Right lobe of liver (tissue), 6 donors: ENCODE measurements around the gene OR8G5. TPM values are rescaled to one million over a fixed set of nuclear protein-coding genes. Genes with fewer than 3 reads are reported as not detected.
A peak's percentile ranks its signal among the peaks of the same experiment; 100 is the strongest.

Experiments used
- ATAC-seq, 4 donors: fragments of 200-7000 bp; cut with Tn5 transposase; one replicate each; pipeline ENCODE4 v1.9.1; 2020; ENCODE audit warnings: mild to moderate bottlenecking in 4 of 4, moderate library complexity in 4 of 4
- DNase-seq, 3 donors: peaks; one replicate each; pipeline ENCODE4 v3.0.0-alpha.2; 2020
- H3K27ac ChIP-seq, 3 donors: fragments of 200-600 bp; one replicate each; pipeline ENCODE4 v1.8.0; 2022
- H3K27me3 ChIP-seq, 2 donors: fragments of 200-600 bp; one replicate each; pipeline ENCODE4 v1.8.0; 2022
- H3K36me3 ChIP-seq, 4 donors: fragments of 200-600 bp; sonication (generic) in 1 of 4; one replicate each; pipeline versions ENCODE4 v1.5.1 to v1.8.0; 2017 to 2022; ENCODE audit warnings: control low read depth in 1 of 4
- H3K4me1 ChIP-seq, 4 donors: fragments of 200-600 bp; sonication (generic) in 1 of 4; one replicate each; pipeline versions ENCODE4 v1.5.1 to v1.8.0; 2017 to 2022; ENCODE audit warnings: control low read depth in 1 of 4
- H3K4me3 ChIP-seq, 3 donors: fragments of 200-600 bp; one replicate each; pipeline ENCODE4 v1.8.0; 2022
- H3K9me3 ChIP-seq, 4 donors: fragments of 200-600 bp; sonication (generic) in 1 of 4; one replicate each; pipeline versions ENCODE4 v1.5.1 to v1.8.0; 2017 to 2022; ENCODE audit warnings: control low read depth in 1 of 4
- POLR2A ChIP-seq: fragments of 450-650 bp; IDR thresholded peaks from one replicate; pipeline ENCODE4 v1.6.1; 2017; ENCODE audit warnings: antibody characterized with exemption, mild to moderate bottlenecking
- WGBS: methylation state at CpG from one replicate; pipeline ENCODE4 v1.1.6; 2018; ENCODE audit warnings: low coverage, low lambda C conversion rate; ENCODE audit not compliant: insufficient coverage; ENCODE audit errors: missing lambda C conversion rate; 5-methylcytosine and 5-hydroxymethylcytosine counted together
- intact Hi-C, 2 donors: fragments of 100-400 bp; cut with DNase I; formaldehyde crosslinking; loops; one replicate each; pipeline versions ENCODE4 v1.11.2 to v1.14.1; 2022
- total RNA-seq, 6 experiments: library from RNA; depleted of rRNA in 2 of 6; stranded (reverse); fragments of >200 nt in 2 of 6; fragmentation: NEBNext Ultra II Directional in 3 of 6; extraction: Animal tissue kit (Norgen Biotek cat#: 25700) in 3 of 6; gene quantifications; one replicate each; pipeline versions ENCODE4 v1.1.0 to v1.2.4, GENCODE V29; 2016 to 2023
- TF ChIP-seq, protein P1 (sequence below), 4 donors: fragments of 200-600 bp in 3 of 4; fragments of 450-650 bp in 1 of 4; IDR thresholded peaks; one replicate each; pipeline versions ENCODE4 v1.5.1 to v1.8.0; 2016 to 2022; ENCODE audit warnings: antibody characterized with exemption in 4 of 4, mild to moderate bottlenecking in 2 of 4
- donor health status: DM: no; HTN: yes; CAD: no.
- donor health status: DM: no; HTN: no; CAD: no.
- donor health status: DM: no; HTN: no; CAD: no.
- donor health status: DM: no; HTN: yes; CAD: no.
- donor health status: DM: no; HTN: yes; CAD: no.

Gene OR8G5
- total RNA-seq, 6 experiments from 2014 or later: not detected

DNA sequence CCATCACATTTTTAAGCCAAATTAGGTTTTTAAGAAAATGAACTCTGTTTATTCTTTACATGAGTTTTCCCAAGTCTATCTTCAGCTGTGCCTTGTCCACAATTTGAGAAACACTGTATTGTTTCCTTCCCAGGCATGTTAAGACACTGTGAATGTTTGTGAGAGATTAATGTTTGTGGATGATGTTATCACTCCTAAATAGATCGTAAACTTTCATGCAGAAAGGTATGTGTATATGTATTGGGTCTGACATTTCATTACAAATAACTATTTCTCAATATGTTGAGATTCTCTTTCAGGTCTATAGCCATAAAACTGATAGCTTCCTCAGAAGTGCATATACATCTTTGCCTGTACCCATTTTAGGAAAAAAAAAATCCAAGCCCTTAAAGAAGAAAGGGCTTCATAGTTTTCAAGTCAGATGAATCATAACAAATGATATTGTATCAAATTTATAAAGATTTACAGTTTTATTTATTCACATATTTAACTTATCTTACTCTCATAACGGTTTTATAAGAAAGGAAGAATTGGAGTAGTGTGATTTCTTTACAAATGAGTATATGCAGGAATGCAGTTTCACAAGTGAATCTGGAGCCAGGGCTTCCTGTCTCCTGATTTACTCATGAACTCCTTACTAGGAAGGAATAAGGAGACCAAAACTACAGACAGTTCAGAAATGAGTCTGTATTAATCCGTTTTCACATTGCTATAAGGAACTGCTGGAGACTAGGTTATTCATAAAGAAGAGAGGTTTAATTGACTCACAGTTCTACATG, 46.4 kb downstream of the OR8G5 start:
- DNase-seq (no peak), ATAC-seq (no peak)
- TF ChIP-seq POLR2A: no peak
- TF ChIP-seq, protein P1, sequence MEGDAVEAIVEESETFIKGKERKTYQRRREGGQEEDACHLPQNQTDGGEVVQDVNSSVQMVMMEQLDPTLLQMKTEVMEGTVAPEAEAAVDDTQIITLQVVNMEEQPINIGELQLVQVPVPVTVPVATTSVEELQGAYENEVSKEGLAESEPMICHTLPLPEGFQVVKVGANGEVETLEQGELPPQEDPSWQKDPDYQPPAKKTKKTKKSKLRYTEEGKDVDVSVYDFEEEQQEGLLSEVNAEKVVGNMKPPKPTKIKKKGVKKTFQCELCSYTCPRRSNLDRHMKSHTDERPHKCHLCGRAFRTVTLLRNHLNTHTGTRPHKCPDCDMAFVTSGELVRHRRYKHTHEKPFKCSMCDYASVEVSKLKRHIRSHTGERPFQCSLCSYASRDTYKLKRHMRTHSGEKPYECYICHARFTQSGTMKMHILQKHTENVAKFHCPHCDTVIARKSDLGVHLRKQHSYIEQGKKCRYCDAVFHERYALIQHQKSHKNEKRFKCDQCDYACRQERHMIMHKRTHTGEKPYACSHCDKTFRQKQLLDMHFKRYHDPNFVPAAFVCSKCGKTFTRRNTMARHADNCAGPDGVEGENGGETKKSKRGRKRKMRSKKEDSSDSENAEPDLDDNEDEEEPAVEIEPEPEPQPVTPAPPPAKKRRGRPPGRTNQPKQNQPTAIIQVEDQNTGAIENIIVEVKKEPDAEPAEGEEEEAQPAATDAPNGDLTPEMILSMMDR (IDR thresholded peaks at IDR 0.05): no peak
- no peaks in the 10 kb centered on the region for H3K36me3 ChIP-seq
- no peak overlapping the region for H3K27ac ChIP-seq
- no peaks in the 10 kb centered on the region for H3K4me1 ChIP-seq
- no peaks in the 10 kb centered on the region for H3K27me3 ChIP-seq
- no peak overlapping the region for H3K4me3 ChIP-seq
- H3K9me3 ChIP-seq: no peaks in the 10 kb centered on the region
- intact Hi-C loops: no loop called here
- WGBS: 32% methylated on average over 3 of the region's 3 CpGs

DNA sequence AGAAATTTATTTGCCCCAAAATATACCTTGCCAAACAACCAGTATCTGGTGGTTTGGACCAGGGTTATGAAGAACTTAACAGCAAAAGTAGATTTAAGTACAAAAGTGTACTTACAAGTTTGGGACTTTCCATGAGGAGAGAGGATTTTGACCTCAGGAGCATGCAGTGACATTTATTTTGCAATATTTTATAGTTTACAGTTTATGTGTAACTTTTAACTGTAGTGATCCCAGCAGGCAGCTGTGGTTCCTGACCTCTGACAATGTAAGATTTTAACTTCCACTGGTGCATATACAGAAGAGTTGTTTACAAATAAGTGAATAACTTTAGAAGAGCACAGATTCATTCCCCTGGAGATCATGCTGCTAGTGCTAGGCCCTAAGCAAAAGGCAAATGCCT, 50.9 kb downstream of the OR8G5 start:
- Histone ChIP-seq H3K4me1 (no peaks in the 10 kb centered on the region), H3K9me3 (no peaks in the 10 kb centered on the region), H3K36me3 (no peaks in the 10 kb centered on the region), H3K27me3 (no peaks in the 10 kb centered on the region), H3K4me3 (no peak overlapping the region), H3K27ac (no peak overlapping the region)
- TF ChIP-seq, protein P1 (IDR thresholded peaks at IDR 0.05): no peak
- no peak for TF ChIP-seq POLR2A
- ATAC-seq: peak in 3 of 4 donors; percentile 55 to 85 (median 63)
- no peak for DNase-seq
- intact Hi-C loops: no loop called here

DNA sequence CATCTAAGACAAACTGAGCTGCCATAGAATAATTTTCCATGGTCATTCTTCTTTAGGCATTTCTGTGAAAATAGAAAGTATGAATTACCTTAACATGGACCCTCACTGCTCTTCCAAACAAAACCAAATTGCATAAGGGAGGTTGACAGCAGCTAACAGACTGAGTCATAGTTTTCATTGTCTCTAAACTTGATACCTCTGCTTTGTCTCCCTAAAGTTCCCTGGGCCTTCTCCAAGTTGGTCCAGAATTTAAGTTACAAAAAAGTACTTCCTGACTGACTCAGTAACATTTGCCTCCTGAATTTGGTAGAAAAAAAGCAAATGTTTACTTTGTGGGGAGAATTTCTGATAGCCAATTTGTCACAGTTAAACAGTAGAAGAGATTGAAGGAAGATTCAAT, 54.5 kb downstream of the OR8G5 start:
- Histone ChIP-seq H3K9me3 (no peaks in the 10 kb centered on the region), H3K4me1 (no peaks in the 10 kb centered on the region), H3K36me3 (no peaks in the 10 kb centered on the region), H3K27me3 (no peaks in the 10 kb centered on the region), H3K27ac (no peak overlapping the region), H3K4me3 (no peak overlapping the region)
- intact Hi-C loops: no loop called here
- DNase-seq (no peak), ATAC-seq (no peak)
- TF ChIP-seq POLR2A: no peak
- TF ChIP-seq, protein P1 (IDR thresholded peaks at IDR 0.05): no peak

DNA sequence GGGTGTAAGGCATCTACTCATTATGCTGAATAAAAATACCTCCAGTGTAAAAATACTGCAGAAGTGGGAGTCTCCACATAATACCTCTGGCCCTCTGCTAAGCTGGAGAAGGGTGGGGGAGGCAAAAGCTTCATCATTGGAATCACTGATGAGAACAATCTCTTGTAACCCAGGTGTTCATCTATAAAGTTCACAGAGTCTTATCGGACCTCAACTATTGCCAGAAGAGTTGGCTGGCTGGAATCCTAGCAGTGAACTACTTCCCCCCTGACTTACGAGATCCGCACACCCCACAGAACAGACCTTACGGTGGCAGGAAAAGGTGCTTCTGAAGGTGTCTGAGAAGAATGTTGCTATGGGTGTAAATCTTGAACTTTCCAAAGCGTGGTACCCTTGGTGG, 55.1 kb downstream of the OR8G5 start:
- DNase-seq: no peak
- intact Hi-C loops: no loop called here
- Histone ChIP-seq H3K4me1 (no peaks in the 10 kb centered on the region), H3K27me3 (no peaks in the 10 kb centered on the region), H3K36me3 (no peaks in the 10 kb centered on the region), H3K27ac (no peak overlapping the region), H3K4me3 (no peak overlapping the region), H3K9me3 (no peaks in the 10 kb centered on the region)
- no peak for ATAC-seq
- TF ChIP-seq, protein P1 (IDR thresholded peaks at IDR 0.05): no peak
- TF ChIP-seq POLR2A: no peak
- whole genome bisulfite sequencing: 61% methylated on average over 4 of the region's 5 CpGs

DNA sequence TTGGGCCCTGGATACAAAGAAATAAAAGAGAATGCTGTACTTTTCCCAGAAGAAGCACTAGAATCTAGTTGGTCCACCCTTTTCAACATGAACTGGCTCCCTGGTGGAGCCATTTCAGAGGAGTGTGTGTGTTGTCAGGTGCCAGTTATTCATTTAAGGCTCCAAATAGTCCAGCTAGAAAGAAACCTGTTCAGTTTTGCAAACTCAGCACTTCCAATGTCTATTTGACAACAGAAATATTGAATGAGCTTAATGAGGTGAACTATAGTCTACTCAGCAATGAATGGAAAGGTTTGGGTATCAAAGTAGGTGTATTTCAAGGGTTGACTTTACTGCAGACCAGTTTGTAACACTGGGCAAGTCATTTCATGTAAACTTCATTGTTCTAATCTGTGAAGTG, 55.5 kb downstream of the OR8G5 start:
- H3K36me3 ChIP-seq: no peaks in the 10 kb centered on the region
- no peaks in the 10 kb centered on the region for H3K9me3 ChIP-seq
- no peak overlapping the region for H3K4me3 ChIP-seq
- no peaks in the 10 kb centered on the region for H3K27me3 ChIP-seq
- ATAC-seq (no peak), DNase-seq (no peak)
- intact Hi-C loops: no loop called here
- H3K4me1 ChIP-seq: no peaks in the 10 kb centered on the region
- TF ChIP-seq, protein P1 (IDR thresholded peaks at IDR 0.05): no peak
- no peak for TF ChIP-seq POLR2A
- H3K27ac ChIP-seq: no peak overlapping the region
